Activated CD8-positive, alpha-beta memory T cell treated with anti-CD3 and anti-CD28 coated beads, Interleukin-2, amount 50 U/mL, for 24 hours (primary cell): ENCODE data around the gene KAZN.

Experiments used
- DNase-seq: peaks from one replicate; pipeline ENCODE4 v3.0.0-alpha.2; 2020; ENCODE audit errors: extremely low read depth

Gene KAZN

DNA sequence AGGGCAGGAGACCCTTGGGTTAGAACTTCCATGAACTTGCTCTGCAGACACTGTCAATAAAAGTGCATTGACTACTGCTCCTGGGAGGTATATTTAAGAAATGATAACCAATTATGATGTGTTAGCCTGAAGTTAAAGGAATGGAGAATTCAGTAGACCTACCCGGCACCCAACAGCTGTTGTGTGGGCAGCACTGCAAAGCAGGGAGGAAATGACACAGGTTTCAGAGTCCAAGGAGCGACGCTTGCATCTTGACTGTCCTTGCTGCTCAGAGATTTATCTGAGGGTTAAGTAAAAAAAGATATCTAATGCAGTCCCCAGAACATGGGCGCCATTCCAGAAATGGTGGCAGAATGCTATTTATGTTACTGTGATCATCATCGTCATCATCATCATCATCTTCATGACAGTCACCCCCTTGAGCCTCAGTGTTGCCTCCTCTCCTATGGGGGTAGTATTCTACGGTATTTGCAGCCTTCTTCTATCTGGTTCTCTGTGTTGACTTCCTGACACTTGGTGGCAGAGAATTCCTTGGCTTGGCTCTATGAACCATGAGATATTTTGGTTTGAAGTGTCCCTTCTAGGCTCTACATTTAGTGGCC, 225.9 kb downstream of the KAZN start:
- DNase-seq, result no peak

DNA sequence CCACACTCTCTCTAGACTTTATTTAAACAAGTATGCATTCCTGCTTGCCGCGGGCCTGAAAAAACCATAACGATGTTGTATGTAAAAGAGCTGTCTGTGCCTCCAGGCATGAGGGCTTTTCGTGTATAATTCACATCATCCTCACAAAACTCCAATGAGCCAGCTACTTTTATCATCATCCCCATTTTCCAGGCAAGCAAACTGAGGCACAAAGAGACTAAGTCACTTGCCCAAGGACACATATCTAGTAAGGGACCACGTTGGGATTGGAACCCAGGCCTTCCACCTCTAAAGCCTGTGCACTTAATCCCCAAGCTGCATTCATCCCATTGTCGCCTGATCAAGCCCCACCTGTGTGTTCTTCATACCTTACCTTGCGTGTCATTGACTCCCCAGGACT, 226.9 kb downstream of the KAZN start:
- no peak for DNase-seq

DNA sequence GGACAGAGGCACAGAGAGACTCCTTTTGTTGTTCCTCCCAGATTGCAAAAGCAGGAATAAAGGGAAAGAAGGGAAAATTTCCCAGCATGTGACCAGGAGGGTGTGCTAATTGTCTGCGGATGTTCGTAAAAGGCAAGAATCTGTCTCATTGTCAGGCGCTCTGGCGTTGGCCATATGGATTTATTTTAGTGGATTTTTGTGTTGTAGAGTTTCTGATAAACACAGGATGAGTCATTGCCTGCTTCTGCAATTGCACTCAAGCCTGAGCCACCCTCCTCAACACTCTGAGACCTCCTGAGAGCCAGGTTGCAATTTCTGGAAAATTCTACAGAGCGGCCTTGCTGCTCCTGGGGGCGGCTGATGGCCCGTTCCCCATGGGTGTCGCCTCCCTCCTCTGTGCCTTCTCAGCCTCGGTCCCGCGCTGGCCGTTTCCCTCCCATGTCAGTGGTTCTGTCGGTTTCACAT, 227.7 kb downstream of the KAZN start:
- DNase-seq, result no peak

DNA sequence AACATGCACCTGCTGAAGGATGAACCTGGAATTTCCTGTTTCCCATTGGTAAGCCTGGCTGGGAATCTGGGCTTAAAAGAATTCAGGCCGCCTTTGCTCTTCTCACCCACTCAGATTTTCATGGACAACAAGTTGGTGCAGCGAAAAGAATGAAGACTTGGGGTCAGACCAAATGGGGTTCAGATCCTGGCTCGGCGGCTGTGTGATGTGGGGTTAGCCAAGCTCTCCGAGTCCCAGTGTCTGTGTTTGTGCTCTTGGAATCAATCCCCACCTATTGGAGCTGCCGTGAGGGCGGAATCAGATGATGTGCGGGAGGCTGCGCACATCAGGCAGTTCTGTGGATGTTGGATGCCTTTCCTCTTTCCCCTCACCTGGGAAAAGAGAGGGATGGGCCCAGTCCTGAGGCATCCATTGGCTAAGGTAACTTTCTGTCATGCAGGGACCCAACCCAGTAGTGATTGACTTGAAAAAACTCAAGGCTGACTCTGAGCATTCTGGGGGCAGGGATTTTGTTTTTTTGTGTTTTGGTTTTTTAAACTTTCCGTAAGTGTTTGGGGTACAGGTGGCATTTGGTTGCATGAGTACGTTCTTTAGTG, 228.3 kb downstream of the KAZN start:
- DNase-seq, result no peak

DNA sequence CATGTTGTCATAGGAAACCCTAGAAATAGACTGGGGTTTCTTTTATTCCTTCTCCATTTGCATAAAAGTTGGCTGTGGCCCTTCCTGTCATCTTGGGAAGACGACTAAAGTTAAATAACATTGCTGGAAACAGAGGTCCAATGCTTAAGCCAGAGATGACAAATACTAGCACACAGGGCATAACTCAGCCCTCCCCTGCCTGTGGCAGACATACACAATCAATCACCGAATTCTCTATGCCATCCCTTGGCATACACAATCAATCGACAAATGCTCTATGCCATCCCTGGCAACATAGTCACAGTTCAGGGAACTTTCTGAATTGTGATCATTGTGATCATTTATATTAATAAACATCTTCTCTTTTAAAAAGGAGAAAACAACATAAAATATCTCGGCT, 229.4 kb downstream of the KAZN start:
- no peak for DNase-seq

DNA sequence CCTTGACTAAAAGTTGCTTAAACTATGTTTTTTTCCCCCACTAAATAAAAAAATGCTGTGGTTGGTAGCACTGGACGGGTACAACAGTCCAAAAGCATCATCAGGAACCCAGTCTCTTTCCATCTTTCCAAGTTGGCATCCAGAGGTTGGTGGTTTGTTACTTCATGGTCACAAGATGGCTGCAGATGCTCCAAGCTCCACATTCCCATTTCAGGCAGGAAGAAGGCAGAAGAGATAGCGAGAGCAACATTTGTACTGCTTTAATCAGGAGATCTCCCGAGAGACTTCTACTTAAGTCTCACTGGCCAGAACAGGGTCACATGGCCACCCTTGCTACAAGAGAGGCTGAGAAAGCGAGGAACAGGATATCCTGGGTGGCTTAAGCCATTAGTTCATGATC, 230.2 kb downstream of the KAZN start:
- DNase-seq, result no peak

DNA sequence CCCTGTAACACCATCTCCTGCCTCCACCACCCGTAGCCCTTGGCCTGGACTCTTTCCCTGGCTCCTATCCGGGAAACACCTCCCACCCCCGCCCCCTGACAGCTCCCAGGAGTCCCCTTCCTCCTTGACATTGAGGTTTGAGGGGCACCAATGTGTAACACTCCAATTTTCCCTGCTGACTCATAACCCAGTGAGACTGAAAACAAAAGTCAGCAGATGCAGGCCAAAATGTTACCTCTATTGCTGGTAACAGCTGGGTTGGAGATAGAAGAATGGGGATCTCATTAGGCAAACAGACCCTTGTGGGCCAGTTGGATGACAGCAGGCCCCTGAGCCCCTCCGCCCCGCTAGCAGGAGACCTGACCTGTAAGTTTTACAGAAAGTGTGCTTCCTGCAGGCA, 237.2 kb downstream of the KAZN start:
- no peak for DNase-seq

DNA sequence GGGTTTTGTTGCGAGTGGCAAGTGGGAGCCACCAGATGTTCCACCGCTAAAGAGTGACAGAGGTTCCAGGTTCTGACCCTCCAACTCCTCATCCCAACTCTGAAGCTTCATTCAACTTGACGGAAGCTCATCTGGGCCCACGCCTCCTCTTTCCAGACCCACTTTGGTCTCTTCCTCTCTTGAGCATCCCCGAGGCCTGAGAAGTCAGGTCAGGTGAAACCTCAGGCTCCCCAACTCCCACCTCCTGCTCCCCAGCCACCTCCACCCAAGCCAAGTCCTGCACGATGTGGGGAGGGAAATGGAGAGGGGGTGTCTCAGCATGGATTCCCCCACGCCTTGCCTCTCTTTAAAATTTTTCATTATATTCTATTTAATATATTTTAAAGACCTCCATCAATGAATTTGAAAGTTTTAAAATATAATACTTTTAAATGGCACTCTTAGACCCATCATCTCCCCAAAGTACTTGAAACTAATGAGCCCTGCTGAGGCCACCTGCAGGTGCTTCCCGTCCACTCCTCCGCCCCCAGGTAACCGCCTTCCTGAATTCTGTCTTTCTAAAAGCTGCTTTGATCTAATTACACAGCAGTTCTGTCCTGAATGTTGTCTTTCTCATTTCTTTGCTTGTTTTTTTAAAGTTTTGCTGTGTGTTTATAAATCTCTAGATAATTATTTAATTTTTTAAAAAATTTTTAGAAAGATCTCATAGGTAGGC, 238.1 kb downstream of the KAZN start:
- no peak for DNase-seq

DNA sequence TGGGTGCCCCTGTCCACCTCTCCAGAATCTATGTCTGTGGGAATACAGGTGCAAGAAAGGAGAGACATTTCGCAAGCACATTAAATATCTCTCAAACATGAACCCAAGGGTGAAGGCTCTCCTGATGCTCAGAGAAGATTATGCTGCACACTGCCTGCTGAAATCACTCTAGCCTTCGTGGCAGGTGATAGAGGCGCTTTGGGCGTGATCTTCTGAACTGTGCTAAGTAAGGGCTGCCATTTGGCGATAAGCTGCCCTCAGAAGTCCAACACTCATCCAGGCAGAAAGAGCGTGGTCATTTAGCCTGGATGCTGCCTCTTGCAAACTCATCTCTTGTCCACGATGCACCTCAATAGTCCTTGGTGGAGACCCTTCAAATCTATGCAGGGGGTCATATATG, 241.9 kb downstream of the KAZN start:
- no peak for DNase-seq

DNA sequence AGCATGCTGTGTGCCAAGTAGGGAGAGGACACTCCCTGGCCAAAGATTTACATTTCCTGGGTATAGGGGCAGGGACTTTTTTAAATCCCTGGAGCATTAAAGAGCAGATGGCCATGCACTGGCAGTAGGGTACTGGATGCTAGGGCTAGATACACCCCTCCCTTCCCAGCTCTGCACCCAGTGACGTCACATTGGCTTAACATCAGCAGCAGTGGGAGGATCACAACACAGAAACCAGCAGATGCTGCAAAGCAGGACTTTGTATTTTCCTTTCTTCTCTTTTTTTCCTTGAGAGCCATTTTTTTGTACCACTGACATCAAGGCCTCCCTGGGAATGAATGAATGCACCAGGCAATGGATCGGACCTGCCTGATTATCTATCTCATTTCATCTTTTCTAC, 243.0 kb downstream of the KAZN start:
- DNase-seq, result no peak

DNA sequence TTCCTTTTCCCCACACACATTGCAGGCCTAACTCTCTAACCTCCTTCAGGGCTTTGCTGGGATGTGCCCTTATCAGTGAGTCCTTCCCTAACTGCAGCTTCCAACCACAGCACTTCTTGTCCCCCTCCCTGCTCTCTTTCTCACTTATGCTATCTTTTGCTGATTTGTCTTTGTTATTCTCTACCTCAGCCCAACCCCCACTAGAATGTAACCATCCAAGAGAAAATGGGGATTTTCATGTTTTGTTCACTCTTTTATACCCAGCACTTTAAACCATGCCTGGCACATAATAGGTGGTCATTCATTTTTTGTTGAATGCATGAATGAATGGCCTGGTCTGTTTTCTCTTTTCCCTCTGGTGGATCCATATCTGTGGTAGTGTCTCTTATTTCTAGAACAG, 243.5 kb downstream of the KAZN start:
- DNase-seq, result no peak

DNA sequence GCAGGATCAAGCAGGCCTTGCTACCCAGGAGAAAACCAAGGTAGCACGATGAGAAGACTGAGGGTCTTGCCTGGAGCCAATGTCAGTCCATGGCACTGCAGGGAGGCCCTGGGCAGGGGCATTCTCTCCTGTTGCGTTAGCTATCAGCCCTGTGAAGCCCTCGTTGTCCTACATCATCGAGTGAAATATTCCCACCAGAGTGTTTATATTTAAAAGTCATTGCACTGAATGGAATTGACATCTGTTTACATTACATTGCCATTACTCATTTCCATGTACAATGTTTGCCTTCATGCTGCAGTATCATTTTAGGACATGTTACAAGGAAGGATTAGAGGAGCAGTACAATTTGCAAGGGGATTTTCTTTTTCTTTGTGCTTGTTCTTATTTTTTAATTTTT, 243.9 kb downstream of the KAZN start:
- no peak for DNase-seq

DNA sequence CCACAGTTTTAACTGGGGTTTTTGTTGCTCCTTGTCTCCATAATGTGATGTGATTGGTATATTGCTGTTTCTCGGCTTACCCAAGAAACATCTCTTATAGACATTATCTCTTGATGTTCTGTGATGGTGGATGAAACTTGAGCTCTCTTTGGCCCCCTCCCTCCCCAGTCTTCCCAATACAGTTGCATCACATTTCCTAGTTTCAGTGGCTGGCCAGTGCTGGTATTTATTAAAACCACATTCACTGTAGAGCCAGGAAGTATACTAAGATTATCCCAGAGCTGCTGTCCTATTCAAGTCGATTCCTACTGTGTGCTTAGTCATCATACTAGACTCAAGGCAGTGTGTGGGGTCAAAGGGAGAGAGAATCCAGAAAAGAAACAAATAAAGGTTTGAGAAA, 244.4 kb downstream of the KAZN start:
- no peak for DNase-seq

DNA sequence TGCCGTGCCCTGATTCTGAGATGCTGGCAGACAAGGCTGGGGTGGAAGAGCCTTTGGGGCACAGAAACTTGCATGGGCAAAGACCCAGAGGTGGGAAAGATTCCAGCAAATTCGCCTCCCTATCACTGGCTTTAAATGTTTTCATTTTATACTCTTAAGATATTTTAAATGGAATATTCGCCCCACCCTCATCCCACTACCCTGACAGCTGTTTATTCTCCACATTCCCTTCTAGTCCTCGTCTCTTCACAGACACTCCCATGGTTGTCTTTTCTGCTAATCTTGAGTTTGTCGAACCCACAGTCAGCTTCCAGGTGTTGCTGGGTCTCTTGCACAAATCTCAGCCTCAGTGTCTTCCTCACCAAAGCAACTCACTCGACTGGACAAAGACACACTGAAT, 245.0 kb downstream of the KAZN start:
- no peak for DNase-seq

DNA sequence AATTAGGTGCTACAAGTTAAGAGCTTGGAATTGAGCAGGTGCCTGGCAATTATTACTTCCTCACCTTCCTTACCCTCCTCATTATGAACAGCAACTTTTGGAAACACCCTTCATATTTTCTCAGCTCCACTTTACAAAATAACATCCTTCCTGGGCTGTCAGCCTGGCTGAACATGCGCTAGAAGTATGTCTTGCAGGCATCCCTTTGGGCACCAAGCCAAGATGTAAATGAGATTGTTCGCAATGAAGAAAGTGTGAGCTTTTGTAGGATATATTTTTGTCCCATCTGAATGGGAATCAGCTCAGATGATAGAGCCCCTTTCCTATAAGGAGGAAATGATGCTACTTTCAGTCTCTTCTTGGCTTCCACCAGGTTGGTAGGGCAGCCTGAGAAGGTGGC, 245.9 kb downstream of the KAZN start:
- no peak for DNase-seq

DNA sequence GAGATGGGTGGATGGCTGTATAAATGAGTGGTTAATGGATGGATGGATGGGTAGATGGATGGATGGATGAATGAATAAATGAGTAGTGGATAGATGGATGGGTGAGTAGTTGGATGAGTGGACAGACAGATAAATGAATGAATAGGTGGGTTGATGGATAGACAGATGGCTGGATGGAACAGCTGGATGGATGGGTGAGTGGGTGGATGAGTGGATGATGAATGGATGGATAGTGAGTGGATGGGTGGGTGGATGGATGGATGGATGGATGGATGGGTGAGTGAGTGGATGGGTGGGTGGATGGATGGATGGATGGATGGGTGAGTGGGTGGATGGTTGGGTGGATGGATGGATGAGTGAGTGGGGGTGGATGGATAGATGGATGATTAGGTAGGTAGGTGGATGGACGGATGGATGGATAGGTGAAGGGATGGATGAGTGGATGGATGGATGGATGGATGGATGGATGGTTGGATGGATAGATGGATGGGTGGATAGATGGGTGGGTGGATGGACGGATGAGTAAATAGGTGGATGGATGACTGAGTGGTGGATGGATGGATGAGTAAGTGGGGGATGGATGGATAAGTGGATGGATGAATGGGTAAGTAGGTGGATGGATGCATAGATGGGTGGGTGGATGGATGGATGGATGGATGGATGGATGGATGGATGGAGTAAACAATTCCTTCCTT, 246.6 kb downstream of the KAZN start:
- no peak for DNase-seq

DNA sequence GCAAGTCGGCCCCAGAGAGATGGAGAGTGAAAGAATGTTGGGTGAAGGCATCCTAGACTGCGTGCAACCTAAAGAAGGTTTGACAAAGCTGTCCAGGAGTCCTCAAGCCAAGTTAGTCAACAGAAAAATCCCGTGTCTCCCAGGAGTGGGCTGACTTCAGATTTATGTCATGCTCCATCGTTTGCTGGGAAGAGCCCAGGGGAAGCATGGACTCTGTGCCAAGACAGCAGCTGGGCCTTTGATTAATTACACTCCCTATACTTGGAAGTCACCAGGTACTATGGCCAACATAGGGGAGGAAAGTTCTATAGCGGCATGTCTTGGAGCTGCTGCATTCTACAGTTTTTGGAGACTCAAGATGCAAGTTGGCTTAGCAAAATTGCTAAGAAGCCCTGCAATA, 247.4 kb downstream of the KAZN start:
- DNase-seq, result no peak

DNA sequence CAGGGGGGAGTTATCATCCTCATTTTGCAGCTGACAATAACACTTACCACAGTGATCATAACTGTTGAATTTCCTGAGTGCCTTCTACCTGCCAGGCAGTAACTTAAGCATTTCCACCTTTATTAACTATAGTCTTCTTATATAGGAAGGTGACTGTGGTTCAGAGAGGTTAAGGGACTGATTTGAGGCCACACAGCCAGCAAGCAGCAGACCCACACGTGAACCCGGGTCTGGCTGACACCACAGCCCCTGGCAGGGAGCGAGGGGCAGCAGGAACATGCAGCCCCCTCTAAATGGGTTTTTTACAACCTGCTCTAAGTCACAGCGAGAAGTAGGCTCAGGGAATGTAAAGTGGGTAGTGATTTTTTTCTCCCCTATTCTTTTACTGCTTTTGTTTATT, 248.2 kb downstream of the KAZN start:
- DNase-seq, result no peak

DNA sequence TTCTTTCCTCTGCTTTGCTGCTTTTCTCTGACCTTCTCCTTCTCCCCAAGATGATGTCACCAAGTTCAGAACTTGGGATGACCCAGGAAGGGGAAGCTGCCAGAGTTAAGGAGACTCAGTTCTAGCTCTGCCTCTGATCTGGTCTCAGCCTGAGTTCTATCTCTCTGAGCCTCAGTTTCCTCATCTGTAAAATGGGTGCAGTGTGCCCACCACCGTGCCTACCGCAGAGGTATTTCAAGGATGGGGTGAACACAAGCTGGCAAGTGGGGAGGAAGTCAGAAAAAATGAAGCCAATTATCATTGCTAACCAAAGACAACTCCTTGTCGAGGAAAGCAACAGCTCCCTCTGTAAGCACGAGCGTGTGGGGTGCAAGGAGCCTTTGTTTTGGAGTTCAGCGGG, 249.7 kb downstream of the KAZN start:
- DNase-seq, result no peak

DNA sequence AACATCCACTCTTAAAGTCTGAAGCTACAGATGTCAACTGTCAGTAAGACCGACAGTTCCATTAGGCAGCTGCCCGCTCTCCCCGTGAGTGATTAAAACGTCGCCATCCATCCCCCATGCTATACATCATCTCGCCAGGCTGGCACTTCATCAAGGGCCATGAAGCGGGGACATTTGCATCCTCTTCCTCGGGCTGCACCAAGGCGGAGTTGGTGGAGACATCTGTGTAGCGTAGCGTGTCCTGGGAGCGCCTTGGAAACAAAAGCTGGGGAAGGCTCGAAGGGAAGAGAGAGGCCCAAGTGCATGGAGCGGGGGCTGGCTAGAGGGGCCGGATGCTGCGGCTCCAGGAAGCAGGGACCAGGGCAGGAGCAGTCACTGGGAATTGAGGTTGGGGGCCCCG, 250.1 kb downstream of the KAZN start:
- DNase-seq, result no peak

DNA sequence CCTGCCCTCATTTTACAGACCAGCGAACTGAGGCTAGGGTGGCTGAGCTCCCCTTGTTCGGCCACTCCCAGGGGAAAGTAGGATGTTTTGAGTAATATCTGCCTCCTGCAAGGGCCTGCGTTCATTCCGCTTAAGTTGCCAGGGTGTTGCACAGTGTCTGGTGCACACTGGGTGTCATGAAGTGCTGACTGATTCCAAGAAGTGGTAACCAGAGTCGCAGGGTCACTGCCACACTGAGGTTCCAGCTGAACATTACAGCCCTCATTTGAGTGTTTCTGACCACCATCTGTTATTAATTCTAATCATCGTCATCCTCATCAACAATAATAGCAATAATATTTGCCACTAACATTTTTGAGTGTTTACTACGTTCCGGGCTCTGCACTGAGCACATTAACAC, 250.6 kb downstream of the KAZN start:
- no peak for DNase-seq

DNA sequence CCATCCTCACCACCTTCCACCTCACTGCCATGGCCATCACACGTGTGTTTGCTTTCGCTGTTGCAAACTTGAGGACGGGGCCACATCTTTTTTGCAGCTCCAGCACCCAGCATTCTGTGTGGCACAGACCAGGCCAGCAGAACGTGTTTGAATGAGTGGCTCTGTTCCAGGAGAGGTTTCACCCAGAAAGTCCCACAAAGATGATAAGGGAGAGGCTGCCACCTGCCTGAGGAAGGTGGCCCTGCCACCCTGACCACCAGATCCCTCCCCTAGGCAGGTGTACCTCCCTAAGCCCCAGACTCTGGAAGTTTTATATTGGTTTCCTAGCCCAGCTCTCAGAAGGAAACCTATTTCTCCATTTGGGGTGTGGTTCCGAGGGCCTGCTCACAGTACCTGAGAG, 252.1 kb downstream of the KAZN start:
- no peak for DNase-seq

DNA sequence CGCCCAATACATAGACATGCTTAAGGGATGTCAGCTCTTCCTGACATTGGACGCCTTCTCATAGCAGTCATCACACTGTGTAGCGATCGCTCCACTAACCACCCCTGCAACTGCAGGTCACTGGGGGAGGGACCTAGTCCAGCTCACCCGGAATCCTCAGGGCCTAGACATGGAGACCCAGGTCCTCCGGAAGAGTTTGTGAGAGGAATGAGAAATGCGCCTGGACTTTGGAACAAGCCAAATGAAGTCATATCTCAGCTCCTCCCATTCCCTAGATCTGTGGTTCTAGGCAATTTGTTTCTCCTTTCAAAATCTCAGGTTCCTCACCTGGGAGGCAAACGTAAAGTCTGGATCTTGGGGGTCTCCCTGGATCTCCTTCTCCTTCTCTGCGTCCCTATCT, 253.3 kb downstream of the KAZN start:
- no peak for DNase-seq
